ENCODE results near the gene TARBP1. TPM values are rescaled to one million over a fixed set of nuclear protein-coding genes. Genes with fewer than 3 reads are reported as not detected.

TARBP1 gene
- total and polyA plus RNA-seq, 3 donors from 2014 or later: 29.5 to 39.8 (median 31.3) TPM

- intact Hi-C loops (cut with DNase I; ENCODE audit: low total_unique reads): loop anchor here (10.0 kb wide), 1 partner anchor 504 kb away; no protein-coding TSS in a partner anchor
- Histone ChIP-seq H3K4me1 (peaks cover 6% of the 10 kb centered on the region), H3K36me3 (ENCODE audit: low read depth, missing control alignments) (no peaks in the 10 kb centered on the region), H3K4me3 (no peak overlapping the region), H3K27me3 (no peaks in the 10 kb centered on the region), H3K27ac (no peak overlapping the region), H3K9me3 (no peaks in the 10 kb centered on the region)
- no peak for TF ChIP-seq POLR2A (IDR thresholded peaks at IDR 0.05)
- TF ChIP-seq, protein P1, sequence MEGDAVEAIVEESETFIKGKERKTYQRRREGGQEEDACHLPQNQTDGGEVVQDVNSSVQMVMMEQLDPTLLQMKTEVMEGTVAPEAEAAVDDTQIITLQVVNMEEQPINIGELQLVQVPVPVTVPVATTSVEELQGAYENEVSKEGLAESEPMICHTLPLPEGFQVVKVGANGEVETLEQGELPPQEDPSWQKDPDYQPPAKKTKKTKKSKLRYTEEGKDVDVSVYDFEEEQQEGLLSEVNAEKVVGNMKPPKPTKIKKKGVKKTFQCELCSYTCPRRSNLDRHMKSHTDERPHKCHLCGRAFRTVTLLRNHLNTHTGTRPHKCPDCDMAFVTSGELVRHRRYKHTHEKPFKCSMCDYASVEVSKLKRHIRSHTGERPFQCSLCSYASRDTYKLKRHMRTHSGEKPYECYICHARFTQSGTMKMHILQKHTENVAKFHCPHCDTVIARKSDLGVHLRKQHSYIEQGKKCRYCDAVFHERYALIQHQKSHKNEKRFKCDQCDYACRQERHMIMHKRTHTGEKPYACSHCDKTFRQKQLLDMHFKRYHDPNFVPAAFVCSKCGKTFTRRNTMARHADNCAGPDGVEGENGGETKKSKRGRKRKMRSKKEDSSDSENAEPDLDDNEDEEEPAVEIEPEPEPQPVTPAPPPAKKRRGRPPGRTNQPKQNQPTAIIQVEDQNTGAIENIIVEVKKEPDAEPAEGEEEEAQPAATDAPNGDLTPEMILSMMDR (IDR thresholded peaks at IDR 0.05): no peak
- 62 to 83% methylated on average over 4 of the region's 4 CpGs for WGBS, 2 donors
- no peak for DNase-seq
Observed at GRCh38 chr1:234490793-234491479, 12.0 kb upstream of the TARBP1 start.

DNA sequence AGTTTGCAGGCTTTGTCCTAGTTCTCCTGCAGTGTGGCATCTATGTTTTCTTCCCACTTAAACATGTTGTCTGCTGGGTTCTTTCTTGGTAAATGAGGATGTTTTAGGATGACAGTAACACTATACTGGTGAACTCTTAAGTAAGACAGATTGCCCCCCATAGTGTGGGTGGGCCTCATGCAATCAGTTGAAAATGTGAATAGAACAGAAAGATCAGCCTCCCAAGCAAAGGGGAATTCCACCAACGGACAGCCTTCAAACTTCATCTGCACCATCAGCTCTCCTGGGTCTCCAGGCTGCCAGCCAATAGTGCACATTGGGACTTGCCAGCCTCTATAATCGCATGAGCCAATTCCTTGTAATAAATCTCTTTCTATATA is 10.7 kb upstream of the TARBP1 start:
- intact Hi-C loops (cut with DNase I; ENCODE audit: low total_unique reads): loop anchor here (10.0 kb wide), 1 partner anchor 505 kb away; no protein-coding TSS in a partner anchor
- no peaks in the 10 kb centered on the region for H3K4me1 ChIP-seq
- no peaks in the 10 kb centered on the region for H3K27me3 ChIP-seq
- H3K9me3 ChIP-seq: no peaks in the 10 kb centered on the region
- 77 to 87% methylated on average over 2 of the region's 2 CpGs for WGBS, 2 donors
- no peak overlapping the region for H3K4me3 ChIP-seq
- DNase-seq: no peak
- no peak overlapping the region for H3K27ac ChIP-seq
- no peak for TF ChIP-seq POLR2A (IDR thresholded peaks at IDR 0.05)
- TF ChIP-seq, protein P1 (IDR thresholded peaks at IDR 0.05): no peak
- no peaks in the 10 kb centered on the region for H3K36me3 ChIP-seq (ENCODE audit: low read depth, missing control alignments)

DNA sequence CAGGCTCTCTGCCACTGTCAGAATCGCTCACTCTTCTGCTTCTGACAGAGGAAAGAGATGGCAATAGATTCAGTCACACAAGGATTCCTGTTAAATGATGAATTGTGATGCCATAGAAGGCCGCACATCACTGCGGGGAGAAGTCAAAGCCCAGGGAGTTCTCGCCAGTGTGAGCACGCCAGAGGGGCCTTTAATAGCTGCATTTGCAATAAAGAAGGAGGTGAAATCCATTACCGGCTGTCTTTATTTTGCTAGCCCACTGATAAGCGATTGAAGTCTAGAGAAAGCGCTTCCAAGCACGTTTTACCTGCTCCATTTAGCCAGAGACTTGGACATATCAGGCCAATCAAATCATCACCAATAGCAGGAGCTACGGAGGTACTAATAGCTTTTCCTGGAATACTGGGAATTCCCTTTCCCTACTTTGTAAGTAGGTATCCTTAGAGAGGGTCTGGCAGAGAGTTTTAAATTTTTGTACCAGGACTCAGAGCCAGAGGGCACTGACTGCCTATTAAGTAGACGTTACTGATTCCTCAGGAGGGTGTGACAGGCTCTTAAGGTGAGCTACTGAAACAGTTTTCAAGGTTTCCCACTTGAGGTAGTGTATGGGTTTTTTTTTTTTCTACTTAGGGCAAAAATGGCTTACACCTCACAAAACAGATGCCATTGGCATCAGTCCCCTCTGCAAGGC is 10.2 kb upstream of the TARBP1 start:
- Histone ChIP-seq H3K4me1 (no peaks in the 10 kb centered on the region), H3K27ac (no peak overlapping the region), H3K36me3 (ENCODE audit: low read depth, missing control alignments) (no peaks in the 10 kb centered on the region), H3K4me3 (no peak overlapping the region), H3K9me3 (no peaks in the 10 kb centered on the region), H3K27me3 (no peaks in the 10 kb centered on the region)
- TF ChIP-seq POLR2A (IDR thresholded peaks at IDR 0.05): no peak
- TF ChIP-seq, protein P1 (IDR thresholded peaks at IDR 0.05): no peak
- WGBS, 2 donors: 88 to 91% methylated on average over 11 of the region's 11 CpGs
- intact Hi-C loops (cut with DNase I; ENCODE audit: low total_unique reads): no loop called here
- no peak for DNase-seq

DNA sequence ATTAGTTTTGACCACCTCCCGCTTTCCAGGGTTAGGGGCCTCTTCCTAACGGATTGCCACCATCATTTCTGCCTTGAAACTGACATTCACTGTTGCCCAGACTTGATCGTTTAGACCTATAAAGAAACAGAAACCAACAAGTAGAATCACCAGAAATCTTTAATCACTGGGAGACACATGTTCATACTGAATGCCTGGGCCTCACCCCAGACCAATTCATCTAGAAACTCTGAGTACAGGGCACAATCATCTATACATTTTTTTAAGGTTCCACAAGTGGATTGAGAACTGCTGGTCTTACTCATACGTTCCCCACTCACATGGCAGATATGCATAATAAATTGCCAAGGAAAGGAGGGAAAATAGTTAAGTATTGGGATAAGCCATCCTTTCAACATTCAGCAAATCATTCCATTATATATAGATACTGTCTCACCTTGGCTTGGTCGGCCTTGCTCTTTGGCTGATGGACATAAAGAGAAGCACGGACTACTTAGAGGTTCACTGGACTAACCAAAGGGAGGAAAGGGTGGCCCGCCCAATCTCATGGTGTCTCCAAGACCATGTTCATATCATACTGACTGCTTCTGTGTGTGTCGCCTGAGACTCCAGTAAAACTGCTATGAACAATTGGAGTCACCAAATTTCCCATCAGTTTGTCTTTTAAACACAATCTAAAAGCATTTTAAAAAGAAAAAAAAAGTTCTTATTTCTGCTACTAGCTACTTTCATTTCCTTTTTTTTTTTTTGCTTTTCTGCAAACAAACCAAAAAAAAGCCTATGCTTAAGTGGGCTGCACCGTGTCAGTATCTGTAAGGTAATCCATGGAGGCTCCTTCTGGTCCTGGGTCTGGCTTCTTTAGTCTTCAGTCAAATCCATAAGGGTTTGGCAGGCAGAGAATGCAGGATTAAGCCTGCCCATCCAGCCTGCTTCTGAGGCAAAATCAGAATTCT is 9.4 kb upstream of the TARBP1 start:
- Histone ChIP-seq H3K4me3 (no peak overlapping the region), H3K27me3 (no peaks in the 10 kb centered on the region), H3K4me1 (no peaks in the 10 kb centered on the region), H3K9me3 (no peaks in the 10 kb centered on the region), H3K27ac (no peak overlapping the region), H3K36me3 (ENCODE audit: low read depth, missing control alignments) (no peaks in the 10 kb centered on the region)
- no peak for DNase-seq
- intact Hi-C loops (cut with DNase I; ENCODE audit: low total_unique reads): no loop called here
- 89 to 93% methylated on average over 9 of the region's 9 CpGs for WGBS, 2 donors
- TF ChIP-seq, protein P1 (IDR thresholded peaks at IDR 0.05): no peak
- TF ChIP-seq POLR2A (IDR thresholded peaks at IDR 0.05): no peak

Measured in testis (tissue), 3 donors.